PC-3 (cell line): ENCODE results near the gene HK1. TPM values are rescaled to one million over a fixed set of nuclear protein-coding genes. Genes with fewer than 3 reads are reported as not detected.

ENCODE experiments used
- ATAC-seq: fragments of 200-7000 bp; cut with Tn5 transposase; 2 replicates; pipeline ENCODE4 v1.9.1; 2020; ENCODE audit warnings: mild to moderate bottlenecking, moderate library complexity
- BruUV-seq: library from RNA; stranded (reverse); fragments of 400-500 nt; replicated peaks from 2 replicates; lab custom pipeline; 2021; lab: Mats Ljungman, UMichigan
- CTCF ChIA-PET: fragments of 300-600 bp; sonication (Branson Sonifier 250); formaldehyde crosslinking; loops from one replicate; lab custom pipeline; 2022; ENCODE audit warnings: antibody characterized with exemption; lab: Charles Lee
- POLR2A ChIA-PET: fragments of 300-600 bp; sonication (Branson Sonifier 250); formaldehyde crosslinking; loops from one replicate; lab custom pipeline; 2022; ENCODE audit warnings: antibody characterized with exemption; ENCODE audit not compliant: unreplicated experiment; lab: Charles Lee
- DNase-seq: peaks from one replicate; pipeline ENCODE4 v3.0.0-alpha.2; 2015
- H2AFZ ChIP-seq: fragments of 300-600 bp; sonication (generic); 2 replicates; pipeline ENCODE4 v1.6.0; 2016; ENCODE audit warnings: antibody characterized with exemption, low read length
- H3F3A ChIP-seq: fragments of 300-600 bp; sonication (generic); one replicate; pipeline ENCODE4 v1.6.0; 2017; ENCODE audit warnings: antibody characterized with exemption, low read length, control low read depth, mild to moderate bottlenecking; ENCODE audit not compliant: unreplicated experiment
- H3K27ac ChIP-seq: fragments of 300-600 bp; sonication (generic); 2 replicates; pipeline ENCODE4 v1.5.1; 2016; ENCODE audit warnings: mild to moderate bottlenecking, low read length
- H3K27me3 ChIP-seq: fragments of 300-600 bp; sonication (generic); 2 replicates; pipeline ENCODE4 v1.6.1; 2016; ENCODE audit warnings: low read length, mixed read lengths
- H3K36me3 ChIP-seq: fragments of 300-600 bp; sonication (generic); 2 replicates; pipeline ENCODE4 v1.6.1; 2016; ENCODE audit warnings: low read depth, mixed run types, low read length, mixed read lengths
- H3K4me1 ChIP-seq: fragments of 300-600 bp; sonication (generic); 2 replicates; pipeline ENCODE4 v1.5.1; 2016; ENCODE audit warnings: low read length; ENCODE audit not compliant: insufficient read depth
- H3K4me2 ChIP-seq: fragments of 300-600 bp; sonication (generic); 2 replicates; pipeline ENCODE4 v1.6.0; 2016; ENCODE audit warnings: low read length
- H3K4me3 ChIP-seq: fragments of 300-600 bp; sonication (generic); 2 replicates; pipeline ENCODE4 v1.5.1; 2016; ENCODE audit warnings: mild to moderate bottlenecking, low read length, mixed read lengths
- H3K79me2 ChIP-seq: fragments of 300-600 bp; sonication (generic); 2 replicates; pipeline ENCODE4 v1.6.1; 2017; ENCODE audit warnings: low read length, mixed read lengths
- H3K9ac ChIP-seq: fragments of 300-600 bp; sonication (generic); 2 replicates; pipeline ENCODE4 v1.6.0; 2016; ENCODE audit warnings: mild to moderate bottlenecking, low read length
- H3K9me2 ChIP-seq: fragments of 300-600 bp; sonication (generic); replicated peaks from 2 replicates; pipeline ENCODE4 v1.6.1; 2016; ENCODE audit warnings: mixed run types, low read length, mixed read lengths
- H3K9me3 ChIP-seq: fragments of 300-600 bp; sonication (generic); 2 replicates; pipeline ENCODE4 v1.6.1; 2016; ENCODE audit warnings: low read length, mixed read lengths
- H4K20me1 ChIP-seq: fragments of 300-600 bp; sonication (generic); 2 replicates; pipeline ENCODE4 v1.6.1; 2016; ENCODE audit warnings: low read length, mixed read lengths
- CTCF ChIP-seq: fragments of 300-600 bp; sonication (generic); conservative IDR thresholded peaks from 2 replicates; pipeline ENCODE4 v1.5.1; 2017; ENCODE audit warnings: antibody characterized with exemption, low read depth, mild to moderate bottlenecking, low read length
- EZH2 ChIP-seq: fragments of 300-600 bp; sonication (generic); IDR thresholded peaks from one replicate; pipeline ENCODE4 v1.6.1; 2017; ENCODE audit warnings: antibody characterized with exemption, mild to moderate bottlenecking, low read length; ENCODE audit not compliant: unreplicated experiment
- EZH2phosphoT487 ChIP-seq: fragments of 300-600 bp; sonication (generic); IDR thresholded peaks from 2 replicates; pipeline ENCODE4 v1.6.1; 2018; ENCODE audit warnings: mild to moderate bottlenecking, antibody characterized with exemption, low read length, borderline replicate concordance
- intact Hi-C: fragments of 100-400 bp; cut with micrococcal nuclease; formaldehyde crosslinking; loops from 2 replicates; pipeline ENCODE4 v1.9.0; 2023
- total RNA-seq: library from RNA; depleted of rRNA; stranded (reverse); fragments of >200 nt; gene quantifications from 2 replicates; pipeline ENCODE4 v1.2.3, GENCODE V29; 2014

Gene HK1
- total RNA-seq, 1 experiment from 2014 or later = 189 TPM

DNA sequence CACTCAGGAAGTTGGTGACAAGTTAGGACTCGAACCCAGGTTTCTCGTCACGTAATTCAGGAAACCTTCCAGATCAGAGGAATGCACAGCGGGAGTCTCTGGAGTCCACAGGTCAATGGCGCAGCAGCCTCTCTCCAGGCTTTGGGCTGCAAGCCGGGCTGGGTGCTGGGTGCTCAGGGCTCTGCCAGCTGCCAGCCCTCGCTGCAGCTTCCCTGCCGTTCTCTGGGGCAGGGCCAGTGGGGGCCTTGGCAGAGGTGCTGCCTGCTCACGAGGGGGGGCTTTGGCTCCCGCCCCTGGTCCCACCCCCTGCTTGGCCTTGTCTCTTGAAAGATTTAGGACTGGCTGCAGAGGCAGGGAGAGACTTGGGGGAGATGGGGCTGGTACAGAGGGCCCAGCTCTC is 138.4 kb downstream of the HK1 start, which contains the start of gene TACR2:
Gene TACR2, minus strand, starts transcription at position 224 of the 400 bp plus-strand sequence. CDS start 595 bp downstream, outside the sequence.
- intact Hi-C loops = no loop called here
- no peak for TF ChIP-seq EZH2phosphoT487
- TF ChIP-seq EZH2 = no peak
- TF ChIP-seq CTCF = no peak
- H2AFZ ChIP-seq = no peak within 1 kb of the TSS
- H3K9me3 ChIP-seq = no peaks in the 10 kb centered on the region
- H3K4me3 ChIP-seq = no peak within 1 kb of the TSS
- H3F3A ChIP-seq = no peaks in the 10 kb centered on the region
- ChIA-PET POLR2A (no interaction called here), CTCF (no interaction called here)
- DNase-seq (no peak), ATAC-seq (no peak)
- BruUV-seq = no TSS peak
- H3K36me3 ChIP-seq = no peaks in the 10 kb centered on the region
- no peaks in the 10 kb centered on the region for H4K20me1 ChIP-seq
- H3K4me1 ChIP-seq = no peaks in the 10 kb centered on the region
- no peak within 1 kb of the TSS for H3K9ac ChIP-seq
- no peaks in the 10 kb centered on the region for H3K79me2 ChIP-seq
- no peaks in the 10 kb centered on the region for H3K27me3 ChIP-seq
- H3K9me2 ChIP-seq = no peaks in the 10 kb centered on the region
- H3K27ac ChIP-seq = no peak within 1 kb of the TSS
- H3K4me2 ChIP-seq = no peak within 1 kb of the TSS

GRCh38 chr10:69417542-69417941 is 139.2 kb downstream of the HK1 start:
- no peak overlapping the region for H2AFZ ChIP-seq
- no TSS peak for BruUV-seq
- no peaks in the 10 kb centered on the region for H4K20me1 ChIP-seq
- DNase-seq = no peak
- intact Hi-C loops = no loop called here
- no peak overlapping the region for H3K27ac ChIP-seq
- no peak overlapping the region for H3K4me2 ChIP-seq
- CTCF ChIA-PET = no interaction called here
- TF ChIP-seq CTCF = no peak
- TF ChIP-seq EZH2 = no peak
- TF ChIP-seq EZH2phosphoT487 = no peak
- no peaks in the 10 kb centered on the region for H3F3A ChIP-seq
- ATAC-seq = no peak
- H3K4me1 ChIP-seq = no peaks in the 10 kb centered on the region
- no peaks in the 10 kb centered on the region for H3K9me3 ChIP-seq
- H3K79me2 ChIP-seq = no peaks in the 10 kb centered on the region
- no peak overlapping the region for H3K4me3 ChIP-seq
- no peaks in the 10 kb centered on the region for H3K9me2 ChIP-seq
- POLR2A ChIA-PET = no interaction called here
- H3K36me3 ChIP-seq = no peaks in the 10 kb centered on the region
- no peaks in the 10 kb centered on the region for H3K27me3 ChIP-seq
- no peak overlapping the region for H3K9ac ChIP-seq

DNA sequence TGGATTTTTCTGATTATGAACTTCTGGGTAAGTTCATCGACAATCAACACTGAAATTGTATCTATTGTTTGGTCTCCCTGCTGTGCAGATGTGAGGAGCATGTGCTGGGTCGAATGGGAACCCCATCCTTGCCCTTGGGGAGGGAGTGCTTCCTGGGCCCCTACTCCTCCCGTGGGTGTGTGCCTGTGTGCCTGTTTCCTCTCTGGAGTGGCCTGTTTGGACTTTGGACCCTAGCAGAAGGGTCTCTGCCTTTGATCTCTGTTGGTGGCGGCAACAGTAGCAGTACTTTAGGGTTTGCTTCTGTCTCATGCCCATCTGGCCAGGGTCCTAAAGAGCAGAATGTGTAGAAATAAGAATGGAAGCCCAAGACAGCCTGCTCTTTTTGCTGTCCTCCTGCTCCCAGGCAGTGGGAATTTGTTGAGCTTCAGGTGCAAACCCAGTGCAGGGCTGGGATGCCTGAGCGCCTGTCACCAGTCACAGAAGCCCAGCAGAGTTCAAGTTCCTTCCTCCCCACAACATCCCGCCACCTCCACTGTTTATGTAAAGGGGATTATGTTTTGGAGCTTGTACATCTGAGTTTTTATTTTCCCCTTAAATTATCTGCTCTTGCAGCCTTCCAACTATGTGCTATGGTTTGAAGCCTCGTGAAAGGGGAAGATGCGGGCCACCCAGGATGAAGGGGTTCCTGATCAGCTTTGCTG is 139.9 kb downstream of the HK1 start:
- ATAC-seq = no peak
- no peaks in the 10 kb centered on the region for H4K20me1 ChIP-seq
- BruUV-seq = no TSS peak
- H3F3A ChIP-seq = no peaks in the 10 kb centered on the region
- H2AFZ ChIP-seq = no peak overlapping the region
- no peak for DNase-seq
- no peaks in the 10 kb centered on the region for H3K36me3 ChIP-seq
- no peak overlapping the region for H3K27ac ChIP-seq
- H3K4me2 ChIP-seq = no peak overlapping the region
- no peaks in the 10 kb centered on the region for H3K9me3 ChIP-seq
- H3K27me3 ChIP-seq = no peaks in the 10 kb centered on the region
- TF ChIP-seq EZH2 = no peak
- TF ChIP-seq EZH2phosphoT487 = no peak
- no peak for TF ChIP-seq CTCF
- intact Hi-C loops = no loop called here
- no peaks in the 10 kb centered on the region for H3K4me1 ChIP-seq
- no peaks in the 10 kb centered on the region for H3K9me2 ChIP-seq
- ChIA-PET POLR2A (no interaction called here), CTCF (interaction anchor here (0.8 kb wide), 1 partner anchor 28 kb away, joined by 3 read pairs; no protein-coding TSS in a partner anchor)
- H3K4me3 ChIP-seq = no peak overlapping the region
- H3K79me2 ChIP-seq = no peaks in the 10 kb centered on the region
- no peak overlapping the region for H3K9ac ChIP-seq
